CD4-positive, alpha-beta T cell (primary cell): ENCODE measurements around the gene RHOT1. TPM values are rescaled to one million over a fixed set of nuclear protein-coding genes. Genes with fewer than 3 reads are reported as not detected.
A peak's percentile ranks its signal among the peaks of the same experiment; 100 is the strongest.
"Not testable (repeated sequence)": the region's sequence is repeated elsewhere in the genome, so short reads cannot be mapped to it uniquely, and the experiment has no call there.

ENCODE experiments used
- ATAC-seq: fragments of 200-7000 bp; cut with Tn5 transposase; one replicate; pipeline ENCODE4 v1.10.0; 2022; ENCODE audit warnings: mild to moderate bottlenecking; ENCODE audit not compliant: poor library complexity
- CTCF ChIA-PET: fragments of 350-600 bp; sonication (Branson Sonifier 250); formaldehyde crosslinking; loops from one replicate; lab custom pipeline; 2021; ENCODE audit warnings: antibody characterized with exemption, inconsistent platforms; lab: Charles Lee
- POLR2A ChIA-PET: fragments of 350-600 bp; sonication (Branson Sonifier 250); formaldehyde crosslinking; loops from one replicate; lab custom pipeline; 2021; ENCODE audit warnings: antibody characterized with exemption, inconsistent platforms; lab: Charles Lee
- DNase-seq, 14 experiments: peaks; one replicate each; pipeline ENCODE4 v3.0.0-alpha.2; 2013 to 2020; ENCODE audit warnings: mixed read lengths in 2 of 14
- H3K27ac ChIP-seq, 2 donors: one replicate each; pipeline versions ENCODE4 v1.5.1 to v1.7.0; 2013; ENCODE audit warnings: low read length in 2 of 2, low read depth in 1 of 2, mild to moderate bottlenecking in 1 of 2
- H3K27me3 ChIP-seq, 2 experiments: 1 replicate in 1 of 2; 2 replicates in 1 of 2; pipeline versions ENCODE4 v1.6.1 to v1.7.0; 2013; ENCODE audit warnings: low read length in 2 of 2, control low read depth in 1 of 2, mild to moderate bottlenecking in 1 of 2, moderate library complexity in 1 of 2; ENCODE audit not compliant: insufficient read depth in 2 of 2, control insufficient read depth in 1 of 2
- H3K36me3 ChIP-seq: one replicate; pipeline ENCODE4 v1.6.1; 2013; ENCODE audit warnings: low read length, control low read depth; ENCODE audit not compliant: insufficient read depth
- H3K4me1 ChIP-seq: one replicate; pipeline ENCODE4 v1.6.1; 2013; ENCODE audit warnings: low read length, control low read depth; ENCODE audit not compliant: insufficient read depth
- H3K4me3 ChIP-seq: one replicate; pipeline ENCODE4 v1.5.1; 2013; ENCODE audit warnings: mild to moderate bottlenecking, low read length, moderate library complexity
- H3K9me3 ChIP-seq, 2 experiments: 1 replicate in 1 of 2; 2 replicates in 1 of 2; pipeline versions ENCODE4 v1.6.1 to v1.7.0; 2013; ENCODE audit warnings: low read length in 2 of 2, mild to moderate bottlenecking in 2 of 2, control low read depth in 1 of 2, moderate library complexity in 1 of 2; ENCODE audit not compliant: control insufficient read depth in 1 of 2, insufficient read depth in 1 of 2
- H3K27ac Mint-ChIP-seq: one replicate; pipeline ENCODE4 v1.8.0; 2020; ENCODE audit warnings: mixed read lengths
- H3K27me3 Mint-ChIP-seq: one replicate; pipeline ENCODE4 v1.8.0; 2021; ENCODE audit warnings: mixed read lengths
- H3K36me3 Mint-ChIP-seq: one replicate; pipeline ENCODE4 v1.8.0; 2021; ENCODE audit warnings: low read depth, mixed read lengths
- H3K4me1 Mint-ChIP-seq: one replicate; pipeline ENCODE4 v1.8.0; 2021; ENCODE audit warnings: low read depth, mixed read lengths
- H3K4me3 Mint-ChIP-seq: one replicate; pipeline ENCODE4 v1.8.0; 2020; ENCODE audit warnings: mild to moderate bottlenecking, mixed read lengths
- H3K9me3 Mint-ChIP-seq: one replicate; pipeline ENCODE4 v1.8.0; 2020; ENCODE audit warnings: mixed read lengths
- CTCF ChIP-seq: fragments of 200-600 bp; IDR thresholded peaks from one replicate; pipeline ENCODE4 v1.8.0; 2022; ENCODE audit warnings: antibody characterized with exemption, mild to moderate bottlenecking
- intact Hi-C, 2 experiments: fragments of 100-400 bp; cut with DNase I in 1 of 2; cut with micrococcal nuclease in 1 of 2; formaldehyde crosslinking; loops; one replicate each; pipeline versions ENCODE4 v1.15.1 to v1.9.0; 2023 to 2025; cut with DNase I, micrococcal nuclease
- total RNA-seq, 174 experiments: library from RNA in 2 of 174; stranded (reverse) in 2 of 174; gene quantifications; one replicate each; pipeline ENCODE4 v1.2.3 and lab custom pipeline; 2021 to 2026

The RHOT1 gene
- total RNA-seq, 2 experiments from 2014 or later: 12.9 to 13.1 TPM

GRCh38 chr17:32135497-32136117 is 6.7 kb upstream of the RHOT1 start:
- not testable (repeated sequence) for H3K36me3 Mint-ChIP-seq, H3K4me1 ChIP-seq, H3K36me3 ChIP-seq, ATAC-seq, H3K9me3 Mint-ChIP-seq, H3K4me3 Mint-ChIP-seq, H3K27ac Mint-ChIP-seq, H3K27me3 ChIP-seq, H3K4me3 ChIP-seq, H3K27me3 Mint-ChIP-seq, H3K9me3 ChIP-seq, H3K27ac ChIP-seq
- DNase-seq: peak in 4 of 14 experiments; percentile 15 to 27 (median 22)
- ChIA-PET POLR2A (interaction anchor here (1.1 kb wide), 1 partner anchor 9 kb away, joined by 3 read pairs; no protein-coding TSS in a partner anchor), CTCF (interaction anchor here (0.9 to 1.1 kb wide), 2 partner anchors 8 to 129 kb away, joined by 3 to 4 read pairs; partner anchors contain the start of gene LRRC37B)
- H3K4me1 Mint-ChIP-seq: peaks cover 14% of the 10 kb centered on the region
- intact Hi-C loops: loop anchor here (5.0 kb wide), 2 partner anchors 68 to 128 kb away; partner anchors contain the start of gene LRRC37B (in 1 of the 2)
- TF ChIP-seq CTCF: peak; percentile 44

DNA sequence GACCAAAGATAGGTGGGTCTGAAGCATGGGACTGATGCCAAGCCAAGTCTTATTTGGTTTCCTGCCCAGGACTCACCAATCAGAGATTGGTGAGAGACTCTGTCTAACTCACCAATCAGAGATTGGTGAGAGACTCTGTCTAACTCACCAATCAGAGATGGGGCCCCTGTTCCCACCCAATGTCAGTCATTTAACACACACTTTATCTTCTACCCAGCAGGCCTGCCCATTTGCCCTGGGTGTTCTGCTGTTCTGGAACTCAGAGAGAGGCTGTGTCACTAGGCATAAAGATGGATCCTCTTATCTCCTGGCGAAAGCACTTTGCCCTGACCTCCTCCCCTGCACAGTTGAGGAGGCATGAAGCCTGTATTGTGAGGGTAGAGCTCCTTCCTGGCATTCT is 5.4 kb upstream of the RHOT1 start:
- peaks cover 22% of the 10 kb centered on the region for H3K4me1 Mint-ChIP-seq
- intact Hi-C loops: loop anchor here (5.0 kb wide), 2 partner anchors 70 to 130 kb away; partner anchors contain the start of gene LRRC37B (in 1 of the 2)
- H3K4me3 Mint-ChIP-seq: no peak overlapping the region
- Histone ChIP-seq H3K27me3 (no peaks in the 10 kb centered on the region), H3K9me3 (no peaks in the 10 kb centered on the region), H3K4me3 (no peak overlapping the region), H3K4me1 (peaks cover 8% of the 10 kb centered on the region), H3K36me3 (no peaks in the 10 kb centered on the region), H3K27ac (no peak overlapping the region)
- TF ChIP-seq CTCF: no peak
- no peak overlapping the region for H3K27ac Mint-ChIP-seq
- POLR2A ChIA-PET: no interaction called here
- H3K27me3 Mint-ChIP-seq: no peaks in the 10 kb centered on the region
- CTCF ChIA-PET: interaction anchor here (0.6 to 0.9 kb wide), 2 partner anchors 10 to 226 kb away, joined by 3 to 4 read pairs; no protein-coding TSS in a partner anchor
- H3K9me3 Mint-ChIP-seq: no peaks in the 10 kb centered on the region
- ATAC-seq (no peak), DNase-seq (peak in 1 of 14 experiments; percentile 33)
- H3K36me3 Mint-ChIP-seq: peaks cover 4% of the 10 kb centered on the region

DNA sequence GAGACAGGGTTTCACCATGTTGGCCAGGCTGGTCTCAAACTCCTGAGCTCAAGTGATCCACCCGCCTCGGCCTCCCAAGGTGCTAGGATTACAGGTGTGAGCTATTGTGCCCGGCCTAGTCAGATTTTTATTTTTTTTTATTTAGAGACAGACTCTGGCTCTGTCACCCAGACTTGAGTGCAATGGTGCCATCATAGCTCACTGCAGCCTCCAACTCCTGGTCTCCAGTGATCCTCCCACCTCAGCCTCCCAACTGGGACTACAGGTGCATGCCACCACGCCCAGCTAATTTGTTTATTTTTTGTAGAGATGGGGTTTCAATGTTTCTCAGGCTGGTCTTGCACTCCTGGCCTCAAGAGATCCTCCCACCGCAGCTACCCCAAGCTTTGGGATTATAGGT is 2.8 kb upstream of the RHOT1 start:
- peaks cover 26% of the 10 kb centered on the region for H3K4me1 ChIP-seq
- Mint-ChIP-seq H3K4me1 (peaks cover 40% of the 10 kb centered on the region), H3K36me3 (peaks cover 11% of the 10 kb centered on the region)
- not testable (repeated sequence) for H3K27me3 ChIP-seq, DNase-seq, H3K4me3 Mint-ChIP-seq, H3K27ac ChIP-seq, H3K4me3 ChIP-seq, H3K27ac Mint-ChIP-seq, H3K27me3 Mint-ChIP-seq, H3K9me3 ChIP-seq, H3K36me3 ChIP-seq, ATAC-seq, H3K9me3 Mint-ChIP-seq
- POLR2A ChIA-PET: interaction anchor here (1.3 to 2.0 kb wide), 2 partner anchors 11 to 132 kb away, joined by 6 to 11 read pairs; partner anchors contain the start of gene LRRC37B
- CTCF ChIA-PET: interaction anchor here (1.3 to 2.1 kb wide), 7 partner anchors 10 to 305 kb away, joined by 3 to 12 read pairs (median 7); partner anchors contain the start of genes LRRC37B and PSMD11
- intact Hi-C loops: loop anchor here (5.0 kb wide), 2 partner anchors 72 to 132 kb away; partner anchors contain the start of gene LRRC37B (in 1 of the 2)
